ENCODE results near the gene SEPHS2. TPM values are rescaled to one million over a fixed set of nuclear protein-coding genes. Genes with fewer than 3 reads are reported as not detected.

Gene SEPHS2
- total RNA-seq, 4 donors from 2014 or later: 34.5 to 41.3 (median 39.9) TPM

DNA sequence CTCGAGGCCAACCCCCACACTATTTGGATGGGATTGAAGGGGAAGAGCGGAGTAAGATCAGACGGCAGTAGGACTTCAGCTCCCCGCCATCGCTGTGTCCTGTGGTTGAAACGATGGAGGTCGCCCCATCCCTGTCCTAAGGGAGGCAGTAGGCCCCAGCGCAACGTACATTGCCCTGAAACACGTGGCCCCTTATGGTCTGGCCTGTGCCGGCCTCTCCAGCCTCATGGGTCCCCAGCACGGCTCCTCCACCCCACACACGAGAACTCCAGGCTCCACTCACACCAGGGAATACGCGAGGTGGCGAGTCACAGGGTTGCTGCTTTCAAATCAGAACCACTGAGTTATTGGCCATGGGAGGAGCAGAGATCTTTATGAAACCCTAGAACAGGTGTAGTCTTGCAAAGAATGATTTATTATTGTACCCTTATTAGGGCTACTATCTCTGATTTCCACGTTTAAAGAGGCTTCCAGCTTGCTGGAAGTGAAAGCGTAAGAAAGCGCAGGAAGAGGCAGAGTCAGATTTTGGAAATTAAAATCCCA, 15.2 kb downstream of the SEPHS2 start:
- intact Hi-C loops (cut with DNase I): no loop called here
- Histone ChIP-seq H3K4me1 (peaks cover 10 to 18% of the 10 kb centered on the region in 2 donors), H3K9me3 (no peaks in the 10 kb centered on the region), H3K4me3 (replicated peaks in 1 of 3) (no peak overlapping the region), H3K27me3 (no peaks in the 10 kb centered on the region), H3K36me3 (no peaks in the 10 kb centered on the region), H3K27ac (peak overlapping the region; percentile 27 to 76 (median 69))
- TF ChIP-seq, protein P1, sequence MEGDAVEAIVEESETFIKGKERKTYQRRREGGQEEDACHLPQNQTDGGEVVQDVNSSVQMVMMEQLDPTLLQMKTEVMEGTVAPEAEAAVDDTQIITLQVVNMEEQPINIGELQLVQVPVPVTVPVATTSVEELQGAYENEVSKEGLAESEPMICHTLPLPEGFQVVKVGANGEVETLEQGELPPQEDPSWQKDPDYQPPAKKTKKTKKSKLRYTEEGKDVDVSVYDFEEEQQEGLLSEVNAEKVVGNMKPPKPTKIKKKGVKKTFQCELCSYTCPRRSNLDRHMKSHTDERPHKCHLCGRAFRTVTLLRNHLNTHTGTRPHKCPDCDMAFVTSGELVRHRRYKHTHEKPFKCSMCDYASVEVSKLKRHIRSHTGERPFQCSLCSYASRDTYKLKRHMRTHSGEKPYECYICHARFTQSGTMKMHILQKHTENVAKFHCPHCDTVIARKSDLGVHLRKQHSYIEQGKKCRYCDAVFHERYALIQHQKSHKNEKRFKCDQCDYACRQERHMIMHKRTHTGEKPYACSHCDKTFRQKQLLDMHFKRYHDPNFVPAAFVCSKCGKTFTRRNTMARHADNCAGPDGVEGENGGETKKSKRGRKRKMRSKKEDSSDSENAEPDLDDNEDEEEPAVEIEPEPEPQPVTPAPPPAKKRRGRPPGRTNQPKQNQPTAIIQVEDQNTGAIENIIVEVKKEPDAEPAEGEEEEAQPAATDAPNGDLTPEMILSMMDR (IDR thresholded peaks at IDR 0.05): no peak
- TF ChIP-seq POLR2A (IDR thresholded peaks at IDR 0.05): no peak
- no peak for DNase-seq
- WGBS, 2 donors: 57 to 58% methylated on average over 17 to 19 of the region's 19 CpGs

DNA sequence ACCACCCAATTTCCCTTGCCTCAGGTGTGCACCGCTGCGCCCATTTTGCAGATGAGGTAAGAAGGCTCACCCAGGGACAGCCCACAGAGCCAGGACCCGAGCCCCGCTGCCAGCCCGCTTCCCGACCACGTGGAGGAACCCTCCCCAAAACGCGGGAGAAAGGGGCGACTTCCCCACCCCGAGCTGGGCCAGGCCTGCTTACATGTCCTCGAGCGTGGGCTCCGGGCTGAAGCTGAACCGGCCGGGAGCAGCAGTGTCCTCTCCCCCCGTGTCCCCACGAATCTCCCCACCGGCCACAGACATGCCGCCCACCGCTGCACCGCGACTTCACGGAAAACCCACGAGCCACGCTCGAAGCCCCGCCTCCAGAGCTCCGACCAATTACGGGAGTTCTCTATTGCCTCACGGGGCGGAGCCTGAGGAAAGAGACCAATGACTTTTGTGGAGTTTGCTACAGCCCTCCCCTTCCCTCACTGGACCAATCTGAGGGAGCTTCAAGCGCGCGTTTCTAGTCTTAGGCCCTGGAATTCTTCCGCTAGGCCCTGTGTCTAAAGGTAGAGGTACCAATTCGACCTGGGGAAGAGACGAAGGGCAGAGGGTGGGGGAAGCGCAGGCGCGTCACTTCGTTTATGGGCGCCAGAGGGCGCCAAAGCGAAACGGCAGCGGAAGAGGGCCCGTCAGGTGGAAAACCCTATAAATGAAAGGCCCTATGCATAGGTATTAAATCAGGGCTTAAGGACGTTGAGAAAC, 15.8 kb downstream of the SEPHS2 start, which contains the start of gene DCTPP1:
TSS of gene DCTPP1 (minus strand) at position 353 of the 750 bp plus-strand sequence. CDS start at position 303, 50 bp downstream.
- Histone ChIP-seq H3K4me1 (peaks cover 10 to 22% of the 10 kb centered on the region in 2 donors), H3K27me3 (no peaks in the 10 kb centered on the region), H3K4me3 (replicated peaks in 1 of 3) (peak within 1 kb of the TSS; percentile 19 to 68 (median 24)), H3K27ac (peak within 1 kb of the TSS; percentile 27 to 76 (median 69)), H3K9me3 (no peaks in the 10 kb centered on the region), H3K36me3 (no peaks in the 10 kb centered on the region)
- DNase-seq: peak; percentile 98 to 99
- intact Hi-C loops (cut with DNase I): loop anchor here (10.0 kb wide), 1 partner anchor 345 kb away; no protein-coding TSS in a partner anchor
- 1 to 2% methylated on average over 28 to 29 of the region's 49 CpGs for WGBS, 2 donors
- TF ChIP-seq POLR2A (IDR thresholded peaks at IDR 0.05): peak in 1 of 2 donors; percentile 59
- TF ChIP-seq, protein P1 (IDR thresholded peaks at IDR 0.05): peak in 5 of 6 experiments; percentile 18 to 91 (median 81)

DNA sequence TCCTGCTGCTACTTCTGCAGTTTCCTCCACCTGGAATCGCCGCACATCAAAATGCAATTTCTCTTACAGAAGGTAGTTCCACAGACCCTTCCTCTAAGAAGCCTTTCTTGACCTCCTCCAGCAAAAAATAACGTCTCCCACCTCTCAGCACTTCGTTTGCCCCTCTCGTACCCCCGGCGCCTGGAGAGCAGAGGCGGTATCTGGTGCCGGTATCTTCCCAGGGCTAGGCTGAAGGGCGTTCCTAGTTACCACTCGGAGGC, 16.3 kb downstream of the SEPHS2 start:
- Histone ChIP-seq H3K4me1 (peaks cover 10 to 22% of the 10 kb centered on the region in 2 donors), H3K4me3 (replicated peaks in 1 of 3) (peak overlapping the region; percentile 19 to 68 (median 24)), H3K9me3 (no peaks in the 10 kb centered on the region), H3K27me3 (no peaks in the 10 kb centered on the region), H3K27ac (peak overlapping the region in 2 of 3 donors; percentile 15 to 76), H3K36me3 (no peaks in the 10 kb centered on the region)
- intact Hi-C loops (cut with DNase I): loop anchor here (10.0 kb wide), 1 partner anchor 345 kb away; no protein-coding TSS in a partner anchor
- WGBS, 2 donors: 3 to 7% methylated on average over 9 to 11 of the region's 11 CpGs
- no peak for DNase-seq
- TF ChIP-seq, protein P1 (IDR thresholded peaks at IDR 0.05): no peak
- no peak for TF ChIP-seq POLR2A (IDR thresholded peaks at IDR 0.05)

DNA sequence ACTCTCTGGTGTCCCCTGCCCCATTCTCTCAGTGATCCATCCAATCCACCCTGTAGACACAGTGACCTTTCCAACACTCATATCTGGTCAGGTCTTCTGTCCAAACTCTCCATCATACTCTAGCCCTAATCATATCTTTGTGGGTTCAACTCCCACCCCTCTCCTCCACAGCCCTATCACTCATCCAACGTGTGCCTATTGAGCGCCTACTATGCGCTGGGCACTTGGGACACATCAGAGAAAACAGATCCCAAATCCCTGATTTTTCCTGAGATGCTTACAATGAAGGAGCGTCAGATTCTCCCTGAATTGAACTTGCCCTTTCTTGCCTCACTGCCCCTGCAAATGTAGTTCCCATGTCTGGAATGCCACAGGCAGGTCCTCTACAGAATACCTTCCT, 17.6 kb downstream of the SEPHS2 start:
- TF ChIP-seq POLR2A (IDR thresholded peaks at IDR 0.05): no peak
- TF ChIP-seq, protein P1 (IDR thresholded peaks at IDR 0.05): no peak
- Histone ChIP-seq H3K36me3 (peaks cover 3 to 6% of the 10 kb centered on the region in 2 donors), H3K27ac (no peak overlapping the region), H3K4me3 (replicated peaks in 1 of 3) (no peak overlapping the region), H3K9me3 (no peaks in the 10 kb centered on the region), H3K4me1 (peaks cover 10 to 22% of the 10 kb centered on the region in 2 donors), H3K27me3 (no peaks in the 10 kb centered on the region)
- intact Hi-C loops (cut with DNase I): loop anchor here (10.0 kb wide), 1 partner anchor 343 kb away; no protein-coding TSS in a partner anchor
- 93 to 98% methylated on average over 4 of the region's 4 CpGs for WGBS, 2 donors
- no peak for DNase-seq

DNA sequence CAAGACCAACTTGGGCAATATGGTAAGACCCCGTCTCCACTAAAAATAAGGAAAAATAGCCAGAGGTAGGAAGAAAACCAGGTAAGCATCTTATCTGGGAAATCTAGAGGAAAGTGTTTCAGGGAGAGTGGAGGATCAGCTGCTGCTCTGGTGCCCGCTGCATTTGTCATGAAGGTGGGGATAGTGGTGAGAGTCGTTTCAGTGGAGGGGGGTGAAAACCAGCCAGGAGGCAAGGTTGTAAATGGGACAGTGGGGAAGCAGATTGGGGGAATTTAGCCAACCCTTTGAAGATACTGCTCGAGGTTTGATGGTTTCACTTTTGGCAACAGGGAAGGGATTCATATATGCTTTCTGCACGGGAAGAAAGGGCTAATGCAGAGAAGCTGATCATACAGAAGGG, 24.7 kb downstream of the SEPHS2 start:
- intact Hi-C loops (cut with DNase I): loop anchor here (10.0 kb wide), 1 partner anchor 336 kb away; no protein-coding TSS in a partner anchor
- WGBS, 2 donors: 86 to 90% methylated on average over 5 of the region's 5 CpGs
- peaks cover 4 to 14% of the 10 kb centered on the region in 2 donors for H3K4me1 ChIP-seq

More for the DNA sequence above, 24.7 kb downstream of the SEPHS2 start:
- H3K27ac ChIP-seq: no peak overlapping the region
- no peak overlapping the region for H3K4me3 ChIP-seq (replicated peaks in 1 of 3)
- TF ChIP-seq, protein P1 (IDR thresholded peaks at IDR 0.05): no peak
- no peak for TF ChIP-seq POLR2A (IDR thresholded peaks at IDR 0.05)
- no peaks in the 10 kb centered on the region for H3K27me3 ChIP-seq
- H3K9me3 ChIP-seq: no peaks in the 10 kb centered on the region
- DNase-seq: no peak
- H3K36me3 ChIP-seq: peaks cover 6 to 7% of the 10 kb centered on the region in 2 donors

Data from thyroid gland (tissue), 4 donors.